Non-pigmented ciliary epithelial cell (primary cell): ENCODE data around the gene IL21R.
A peak's percentile ranks its signal among the peaks of the same experiment; 100 is the strongest.

Experiments
- DNase-seq: peaks from one replicate; pipeline ENCODE4 v3.0.0-alpha.2; 2010; ENCODE audit warnings: low read depth

Gene IL21R

DNA sequence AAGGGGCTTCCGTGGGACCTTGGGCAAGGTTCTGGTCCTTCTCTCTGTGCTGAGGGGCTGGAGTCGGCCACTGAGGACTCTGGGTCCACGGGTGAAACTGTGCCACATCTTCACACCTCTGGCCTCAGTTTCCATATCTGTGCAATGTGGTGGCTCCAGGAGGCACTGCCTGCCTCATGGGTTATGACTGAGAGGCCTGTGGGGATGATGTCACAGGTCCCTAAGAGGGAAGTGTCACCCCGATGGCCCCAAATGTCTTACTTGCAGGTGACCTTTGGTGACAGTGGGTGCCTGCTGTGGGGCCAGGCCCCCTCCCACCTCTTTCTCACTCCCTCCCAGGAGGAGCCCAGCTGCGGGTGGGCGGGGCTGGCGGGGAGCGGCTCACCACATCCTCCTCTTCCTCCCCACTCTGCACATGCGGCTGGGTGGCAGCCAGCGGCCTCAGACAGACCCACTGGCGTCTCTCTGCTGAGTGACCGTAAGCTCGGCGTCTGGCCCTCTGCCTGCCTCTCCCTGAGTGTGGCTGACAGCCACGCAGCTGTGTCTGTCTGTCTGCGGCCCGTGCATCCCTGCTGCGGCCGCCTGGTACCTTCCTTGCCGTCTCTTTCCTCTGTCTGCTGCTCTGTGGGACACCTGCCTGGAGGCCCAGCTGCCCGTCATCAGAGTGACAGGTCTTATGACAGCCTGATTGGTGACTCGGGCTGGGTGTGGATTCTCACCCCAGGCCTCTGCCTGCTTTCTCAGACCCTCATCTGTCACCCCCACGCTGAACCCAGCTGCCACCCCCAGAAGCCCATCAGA lies at the start of gene IL21R:
TSS of gene IL21R (plus strand) at position 407 of the 801 bp plus-strand sequence. CDS start 27,898 bp downstream, outside the sequence.
- no peak for DNase-seq

DNA sequence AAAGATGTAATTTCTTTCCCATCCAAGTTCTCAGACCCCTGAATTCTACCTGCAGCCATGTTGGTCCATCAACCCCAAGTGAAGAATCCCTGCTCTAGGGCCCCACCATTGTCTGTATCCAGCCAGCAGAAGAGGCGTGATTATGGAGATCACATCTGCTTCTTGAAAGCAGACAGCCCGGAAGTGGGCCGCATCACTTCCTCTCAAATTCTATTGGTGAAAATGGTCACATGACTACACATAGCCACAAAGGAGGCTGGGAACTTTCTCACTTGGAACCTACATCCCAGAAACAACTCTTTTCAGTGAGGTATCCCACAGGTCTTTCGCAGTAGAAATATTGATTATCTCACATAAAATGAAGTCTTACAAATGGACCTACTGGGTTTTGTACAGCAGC lies 48.1 kb upstream of the IL21R start:
- DNase-seq: no peak

DNA sequence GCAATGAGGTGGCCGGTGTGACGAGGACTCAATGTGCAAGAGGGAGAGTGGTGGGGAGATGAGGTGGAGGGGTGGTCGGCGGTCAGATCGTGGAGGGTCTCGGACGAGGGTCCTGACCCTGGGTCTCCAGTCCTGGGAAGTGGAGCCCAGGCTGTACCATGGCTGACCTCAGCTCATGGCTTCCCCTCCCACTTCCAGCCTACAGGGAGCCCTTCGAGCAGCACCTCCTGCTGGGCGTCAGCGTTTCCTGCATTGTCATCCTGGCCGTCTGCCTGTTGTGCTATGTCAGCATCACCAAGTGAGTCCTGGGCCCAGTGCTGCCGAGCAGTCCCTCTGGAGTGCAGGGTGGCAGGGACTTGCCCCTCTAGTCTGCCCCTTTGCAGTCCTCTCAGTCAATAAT lies 46.4 kb upstream of the IL21R start:
- no peak for DNase-seq

DNA sequence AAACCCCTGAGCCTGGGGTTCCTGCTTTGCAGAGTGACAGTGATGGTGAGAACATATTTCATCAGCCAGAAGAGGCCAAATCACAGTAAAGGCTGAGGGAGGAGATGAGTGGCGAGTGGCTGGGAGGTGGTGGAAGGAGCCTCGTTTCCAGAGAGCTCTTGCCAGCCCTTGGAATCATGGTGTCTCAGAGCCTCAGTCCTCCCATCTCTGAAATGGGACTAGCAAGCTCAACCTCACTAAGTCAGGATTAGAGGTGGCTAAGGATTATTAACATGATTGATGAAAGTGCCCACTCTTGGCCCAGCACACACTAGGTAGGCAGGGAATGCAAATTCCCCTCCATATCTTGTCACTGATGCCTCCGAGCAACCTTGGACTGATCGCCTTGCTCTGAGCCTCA lies 45.2 kb upstream of the IL21R start:
- no peak for DNase-seq

DNA sequence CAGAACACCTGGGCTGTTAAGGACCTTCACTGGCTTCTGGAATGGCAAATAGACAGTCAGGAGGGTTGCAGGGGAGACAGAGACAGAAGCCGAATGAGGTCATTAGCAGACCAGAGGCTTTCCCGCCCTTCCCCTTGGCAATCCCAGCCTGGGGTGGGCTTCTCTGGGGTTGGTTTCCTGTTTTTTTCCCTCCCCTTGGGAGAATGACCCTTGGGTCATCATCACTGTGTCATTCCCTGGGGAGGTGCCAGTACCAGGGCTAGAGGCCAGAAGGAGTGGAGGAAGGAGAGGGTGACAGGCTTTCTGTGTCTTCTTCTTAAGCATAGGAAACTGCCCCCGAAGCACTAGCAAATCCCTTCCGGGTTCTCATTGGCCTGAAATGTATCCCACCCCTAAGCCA lies 42.9 kb upstream of the IL21R start:
- no peak for DNase-seq

DNA sequence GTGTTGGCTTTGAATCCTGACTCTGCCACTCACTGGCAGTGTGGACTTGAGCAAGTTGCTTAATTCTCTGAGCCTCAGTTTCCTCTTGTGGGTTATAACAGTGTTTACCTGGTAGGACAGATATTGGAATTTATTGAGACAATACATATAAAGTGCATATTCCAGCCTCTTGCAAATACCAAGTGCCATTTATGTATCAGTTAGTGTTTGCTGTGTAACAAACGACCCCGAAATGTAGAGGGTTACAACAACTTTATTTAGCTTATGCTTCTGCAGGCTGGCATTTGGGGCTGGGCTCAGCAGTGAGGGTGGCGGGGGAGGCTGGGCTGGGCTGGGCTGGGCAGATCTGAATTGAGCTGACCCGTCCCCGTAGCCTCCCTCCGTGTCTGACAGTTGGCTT lies 42.4 kb upstream of the IL21R start:
- DNase-seq: no peak

DNA sequence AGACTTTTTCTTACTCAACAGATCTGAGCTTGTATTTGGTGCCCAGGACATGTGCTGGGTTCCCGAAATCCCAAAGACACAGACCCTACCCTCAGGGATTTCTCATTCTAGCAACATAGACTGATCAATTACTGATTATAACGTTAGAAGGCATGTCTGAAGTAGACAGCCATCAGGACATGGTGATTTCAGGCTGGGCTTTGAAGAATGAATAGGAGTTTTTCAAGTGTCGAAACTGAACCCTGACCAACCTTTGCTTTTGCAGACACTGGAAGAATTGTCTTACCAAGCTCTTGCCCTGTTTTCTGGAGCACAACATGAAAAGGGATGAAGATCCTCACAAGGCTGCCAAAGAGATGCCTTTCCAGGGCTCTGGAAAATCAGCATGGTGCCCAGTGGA lies 40.0 kb upstream of the IL21R start:
- no peak for DNase-seq

DNA sequence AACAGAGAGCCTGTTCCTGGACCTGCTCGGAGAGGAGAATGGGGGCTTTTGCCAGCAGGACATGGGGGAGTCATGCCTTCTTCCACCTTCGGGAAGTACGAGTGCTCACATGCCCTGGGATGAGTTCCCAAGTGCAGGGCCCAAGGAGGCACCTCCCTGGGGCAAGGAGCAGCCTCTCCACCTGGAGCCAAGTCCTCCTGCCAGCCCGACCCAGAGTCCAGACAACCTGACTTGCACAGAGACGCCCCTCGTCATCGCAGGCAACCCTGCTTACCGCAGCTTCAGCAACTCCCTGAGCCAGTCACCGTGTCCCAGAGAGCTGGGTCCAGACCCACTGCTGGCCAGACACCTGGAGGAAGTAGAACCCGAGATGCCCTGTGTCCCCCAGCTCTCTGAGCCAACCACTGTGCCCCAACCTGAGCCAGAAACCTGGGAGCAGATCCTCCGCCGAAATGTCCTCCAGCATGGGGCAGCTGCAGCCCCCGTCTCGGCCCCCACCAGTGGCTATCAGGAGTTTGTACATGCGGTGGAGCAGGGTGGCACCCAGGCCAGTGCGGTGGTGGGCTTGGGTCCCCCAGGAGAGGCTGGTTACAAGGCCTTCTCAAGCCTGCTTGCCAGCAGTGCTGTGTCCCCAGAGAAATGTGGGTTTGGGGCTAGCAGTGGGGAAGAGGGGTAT lies 39.3 kb upstream of the IL21R start:
- no peak for DNase-seq

DNA sequence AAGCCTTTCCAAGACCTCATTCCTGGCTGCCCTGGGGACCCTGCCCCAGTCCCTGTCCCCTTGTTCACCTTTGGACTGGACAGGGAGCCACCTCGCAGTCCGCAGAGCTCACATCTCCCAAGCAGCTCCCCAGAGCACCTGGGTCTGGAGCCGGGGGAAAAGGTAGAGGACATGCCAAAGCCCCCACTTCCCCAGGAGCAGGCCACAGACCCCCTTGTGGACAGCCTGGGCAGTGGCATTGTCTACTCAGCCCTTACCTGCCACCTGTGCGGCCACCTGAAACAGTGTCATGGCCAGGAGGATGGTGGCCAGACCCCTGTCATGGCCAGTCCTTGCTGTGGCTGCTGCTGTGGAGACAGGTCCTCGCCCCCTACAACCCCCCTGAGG lies 38.7 kb upstream of the IL21R start:
- no peak for DNase-seq

DNA sequence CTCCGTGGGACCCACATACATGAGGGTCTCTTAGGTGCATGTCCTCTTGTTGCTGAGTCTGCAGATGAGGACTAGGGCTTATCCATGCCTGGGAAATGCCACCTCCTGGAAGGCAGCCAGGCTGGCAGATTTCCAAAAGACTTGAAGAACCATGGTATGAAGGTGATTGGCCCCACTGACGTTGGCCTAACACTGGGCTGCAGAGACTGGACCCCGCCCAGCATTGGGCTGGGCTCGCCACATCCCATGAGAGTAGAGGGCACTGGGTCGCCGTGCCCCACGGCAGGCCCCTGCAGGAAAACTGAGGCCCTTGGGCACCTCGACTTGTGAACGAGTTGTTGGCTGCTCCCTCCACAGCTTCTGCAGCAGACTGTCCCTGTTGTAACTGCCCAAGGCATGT lies 38.2 kb upstream of the IL21R start:
- DNase-seq: no peak

DNA sequence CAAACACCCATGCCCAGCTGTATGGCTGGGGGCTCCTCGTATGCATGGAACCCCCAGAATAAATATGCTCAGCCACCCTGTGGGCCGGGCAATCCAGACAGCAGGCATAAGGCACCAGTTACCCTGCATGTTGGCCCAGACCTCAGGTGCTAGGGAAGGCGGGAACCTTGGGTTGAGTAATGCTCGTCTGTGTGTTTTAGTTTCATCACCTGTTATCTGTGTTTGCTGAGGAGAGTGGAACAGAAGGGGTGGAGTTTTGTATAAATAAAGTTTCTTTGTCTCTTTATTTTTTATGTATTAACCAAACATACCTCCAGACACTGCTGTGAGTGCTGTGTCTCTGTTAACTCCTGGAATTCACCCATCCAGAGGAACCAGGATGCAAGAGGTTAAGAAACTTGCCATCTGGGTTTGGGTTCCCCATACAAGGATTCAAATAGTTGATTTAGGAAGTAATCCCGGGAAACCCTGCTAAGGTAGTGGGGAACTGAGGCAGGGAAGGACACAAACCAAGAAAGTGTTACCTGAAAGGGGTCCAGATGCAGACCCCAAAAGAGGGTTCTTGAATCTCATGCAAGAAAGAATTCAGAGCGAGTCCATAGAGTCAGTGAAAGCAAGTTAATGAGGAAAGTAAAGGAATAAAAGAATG lies 37.4 kb upstream of the IL21R start:
- no peak for DNase-seq

DNA sequence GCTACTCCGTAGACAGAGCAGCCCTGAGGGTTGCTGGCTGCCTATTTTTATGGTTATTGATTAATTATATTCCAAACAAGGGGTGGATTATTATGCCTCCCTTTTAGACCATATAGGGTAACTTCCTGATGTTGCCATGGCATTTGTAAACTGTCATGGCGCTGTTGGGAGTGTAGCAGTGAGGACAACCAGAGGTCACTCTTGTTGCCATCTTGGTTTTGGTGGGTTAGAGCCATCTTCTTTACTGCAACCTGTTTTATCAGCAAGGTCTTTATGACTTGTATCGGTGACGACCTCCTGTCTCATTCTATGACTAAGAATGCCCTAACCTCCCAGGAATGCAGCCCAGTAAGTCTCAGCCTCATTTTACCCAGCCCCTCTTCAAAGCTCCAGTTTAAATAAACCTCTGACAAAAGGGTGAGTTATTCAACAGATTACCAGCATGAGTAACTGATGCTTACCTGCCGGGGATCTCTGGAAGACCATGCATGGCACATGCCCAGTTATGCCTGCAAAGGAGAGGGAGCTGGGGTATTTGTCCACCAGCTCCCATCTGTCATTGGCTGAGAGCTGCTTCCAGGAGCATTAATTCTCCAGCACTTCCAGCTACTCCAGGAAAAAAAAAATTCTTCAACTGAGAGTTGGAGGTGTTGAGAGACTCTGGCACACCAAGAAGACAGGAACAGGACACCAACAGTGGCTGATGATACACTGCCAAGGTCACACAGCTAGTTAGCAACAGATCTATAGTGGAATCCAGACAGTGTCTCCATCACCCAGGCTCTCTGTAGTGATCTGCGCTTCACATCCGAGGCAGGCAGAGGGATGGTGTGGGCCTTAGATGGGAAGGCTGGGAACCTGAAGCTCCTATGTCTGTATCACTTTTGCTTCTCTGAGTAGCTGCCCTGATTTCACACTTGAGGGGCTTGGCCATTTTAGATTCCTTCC lies 36.6 kb upstream of the IL21R start:
- DNase-seq: peak; percentile 47

DNA sequence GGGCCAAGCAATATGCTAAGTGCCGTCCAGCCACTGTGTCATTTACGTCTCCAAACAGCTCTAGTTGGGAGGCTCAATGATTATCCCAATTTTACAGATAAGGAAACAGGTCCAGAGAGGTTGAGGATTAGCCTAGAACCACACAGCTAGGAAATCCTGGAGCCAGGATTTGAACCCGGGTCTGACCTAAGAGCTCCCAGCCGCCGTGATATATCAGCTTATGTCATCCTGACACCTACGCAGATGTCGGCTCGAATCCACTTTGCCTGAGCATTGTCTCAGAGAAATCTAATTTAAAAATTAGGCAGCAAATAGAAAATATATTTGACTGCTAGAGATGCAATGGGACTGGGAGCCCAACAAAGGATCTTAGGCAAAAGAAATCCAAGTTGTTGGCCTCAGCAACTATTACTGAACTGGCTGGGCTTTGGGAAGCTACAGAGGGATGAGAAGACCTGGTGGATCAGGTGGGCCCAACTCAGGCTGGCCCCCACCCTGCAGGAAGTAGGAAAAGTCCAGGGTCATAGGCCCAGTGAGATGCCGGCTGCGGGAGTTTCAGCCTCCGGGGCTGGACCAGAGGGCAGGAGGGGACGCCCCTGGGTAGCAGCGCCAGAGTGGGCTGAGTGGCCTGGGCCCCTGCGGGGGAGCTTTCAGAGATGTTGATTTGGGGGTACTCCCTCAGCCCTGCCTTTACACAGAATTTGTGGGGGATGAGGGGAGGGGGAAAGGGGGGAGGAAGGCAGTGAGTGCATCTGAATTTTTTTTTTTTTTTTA lies 35.1 kb upstream of the IL21R start:
- no peak for DNase-seq

DNA sequence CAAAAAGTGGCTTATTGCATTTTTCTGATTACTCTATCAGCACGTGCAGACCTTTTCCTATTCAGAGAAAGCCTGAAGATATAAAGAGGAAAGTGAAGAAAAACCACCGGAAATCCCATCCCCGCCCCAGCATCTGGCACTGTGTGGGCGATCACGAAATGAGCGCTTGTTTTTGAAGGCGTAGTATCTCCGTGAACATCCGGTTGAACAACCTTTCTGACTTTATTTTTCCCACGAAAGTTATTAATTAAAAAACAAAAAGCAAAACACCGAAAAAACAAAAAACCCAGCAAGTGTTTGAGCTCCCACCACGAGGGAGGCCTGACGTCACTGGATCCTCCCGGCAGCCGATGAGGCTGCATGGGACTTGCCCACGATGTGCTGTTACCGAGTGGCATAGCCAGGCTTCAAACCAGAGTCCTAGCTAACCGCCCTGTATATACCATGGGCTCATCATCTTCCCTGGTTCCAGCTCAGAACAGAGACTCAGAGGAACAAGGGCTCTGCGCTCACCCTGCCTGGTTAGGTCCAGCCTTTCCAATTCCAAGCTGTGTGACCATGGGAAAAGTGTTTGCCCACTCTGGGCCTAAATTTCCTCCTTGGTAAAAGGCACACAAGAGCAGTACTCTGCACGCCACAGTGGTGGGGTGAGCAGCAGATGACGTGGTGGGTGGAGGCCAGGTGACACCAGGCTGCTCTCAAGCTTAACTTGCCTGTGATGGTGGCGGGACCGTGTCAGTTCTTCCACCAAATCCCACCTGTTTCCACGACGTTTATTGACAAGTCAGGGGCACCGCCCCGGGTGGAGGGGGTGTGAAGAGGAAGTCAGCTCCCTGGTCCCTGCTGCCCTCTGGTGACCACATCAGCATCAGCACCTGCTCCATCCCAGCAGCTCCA lies 34.3 kb upstream of the IL21R start:
- DNase-seq: peak; percentile 32

DNA sequence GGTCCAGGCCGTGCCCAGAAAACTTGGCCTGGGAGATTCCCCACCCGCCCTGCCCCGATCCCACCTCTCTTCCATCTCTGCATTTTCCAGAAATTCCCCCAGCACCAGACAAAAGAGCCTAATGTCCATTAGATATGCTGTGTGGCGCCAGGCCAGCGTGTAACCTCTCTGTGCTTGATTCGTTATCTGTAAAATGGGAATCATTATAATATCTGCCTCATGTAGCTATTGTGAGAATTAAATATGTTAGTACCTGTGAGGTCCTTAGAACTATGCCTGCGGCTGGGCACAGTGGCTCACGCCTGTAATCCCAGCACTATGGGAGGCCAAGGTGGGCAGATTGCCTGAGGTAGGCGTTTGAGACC lies 33.6 kb upstream of the IL21R start:
- no peak for DNase-seq

DNA sequence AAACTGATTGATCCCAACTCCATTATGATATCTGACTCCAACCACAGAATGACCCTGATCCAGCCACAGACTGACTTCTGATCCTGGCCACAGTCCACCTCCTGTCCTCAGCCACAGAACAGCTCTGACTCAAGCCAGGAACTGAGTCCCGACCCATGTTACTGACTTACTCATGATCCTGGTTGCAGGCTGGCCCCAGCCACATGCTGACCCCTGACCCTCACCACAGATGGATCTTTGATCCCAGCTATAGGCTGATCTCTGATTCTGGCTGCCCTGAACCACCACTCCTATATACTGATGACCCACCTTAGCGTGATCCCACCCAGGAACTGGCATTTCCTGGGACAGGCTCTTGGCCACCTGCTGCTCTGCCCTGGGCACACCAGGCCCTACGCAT lies 32.2 kb upstream of the IL21R start:
- no peak for DNase-seq

DNA sequence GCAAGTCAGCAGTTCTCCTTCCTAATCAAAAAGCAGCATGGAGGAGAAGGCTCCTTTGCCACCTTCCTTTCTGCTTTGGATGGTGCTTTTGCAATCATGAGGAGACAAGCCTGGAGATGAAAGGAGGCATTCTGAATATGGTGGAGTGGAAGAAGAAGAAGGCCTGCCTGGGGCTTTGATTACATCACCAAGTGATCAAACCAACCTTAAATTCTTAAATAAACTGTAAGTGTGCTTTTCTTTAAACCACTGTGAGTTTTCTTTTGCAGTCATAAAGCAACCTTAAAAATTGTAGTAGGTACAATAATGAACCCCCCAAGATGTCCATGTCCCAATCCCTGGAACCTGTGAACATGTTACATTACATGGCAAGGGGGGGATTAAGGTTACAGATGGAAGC lies 31.7 kb upstream of the IL21R start:
- DNase-seq: no peak

DNA sequence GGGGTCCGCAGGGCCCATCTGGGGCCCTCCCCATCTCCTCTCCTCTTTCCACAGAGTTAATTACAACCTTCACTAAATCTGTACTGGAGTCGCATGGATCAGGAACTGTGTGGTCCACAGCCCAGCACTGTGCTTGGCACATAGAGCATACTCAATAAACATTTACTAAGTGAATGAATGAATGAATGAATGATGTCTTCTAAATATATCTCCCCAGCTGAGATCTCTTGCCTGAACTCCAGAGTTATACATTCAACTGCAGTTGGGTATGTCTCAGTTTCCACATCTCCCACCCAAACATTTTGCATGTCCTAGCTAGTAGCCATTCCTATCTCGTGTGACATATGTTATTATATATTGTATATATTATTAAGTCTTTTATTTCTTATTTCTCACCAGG lies 28.7 kb upstream of the IL21R start:
- DNase-seq: no peak

DNA sequence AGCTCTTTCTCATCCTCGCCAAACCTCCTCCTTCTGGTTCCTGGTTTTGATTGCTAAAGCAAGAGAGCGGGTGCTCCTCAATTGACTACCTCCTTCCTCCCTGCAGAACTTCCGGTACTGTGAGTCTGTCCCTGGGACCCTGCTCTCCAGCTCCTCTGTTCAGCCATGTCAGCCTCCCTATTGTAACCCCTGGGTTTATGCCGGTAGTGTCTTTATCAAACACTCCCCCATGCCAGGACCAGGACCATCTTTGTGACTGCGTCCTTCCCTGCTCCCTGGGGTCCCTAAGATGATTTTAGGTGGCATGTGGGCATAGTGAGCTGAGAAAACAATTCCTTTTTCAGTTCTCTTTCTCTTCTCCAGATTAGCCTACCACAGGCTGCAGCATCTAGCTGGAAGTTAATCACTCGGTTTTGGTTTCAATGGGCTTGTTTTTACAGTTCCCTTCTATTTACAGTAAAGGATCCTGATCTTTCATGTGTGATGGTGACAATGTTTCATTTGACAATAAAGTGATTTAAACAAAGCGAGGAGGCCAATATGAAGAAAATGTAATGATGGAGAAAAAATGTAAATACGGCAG lies 27.7 kb upstream of the IL21R start:
- DNase-seq: no peak

DNA sequence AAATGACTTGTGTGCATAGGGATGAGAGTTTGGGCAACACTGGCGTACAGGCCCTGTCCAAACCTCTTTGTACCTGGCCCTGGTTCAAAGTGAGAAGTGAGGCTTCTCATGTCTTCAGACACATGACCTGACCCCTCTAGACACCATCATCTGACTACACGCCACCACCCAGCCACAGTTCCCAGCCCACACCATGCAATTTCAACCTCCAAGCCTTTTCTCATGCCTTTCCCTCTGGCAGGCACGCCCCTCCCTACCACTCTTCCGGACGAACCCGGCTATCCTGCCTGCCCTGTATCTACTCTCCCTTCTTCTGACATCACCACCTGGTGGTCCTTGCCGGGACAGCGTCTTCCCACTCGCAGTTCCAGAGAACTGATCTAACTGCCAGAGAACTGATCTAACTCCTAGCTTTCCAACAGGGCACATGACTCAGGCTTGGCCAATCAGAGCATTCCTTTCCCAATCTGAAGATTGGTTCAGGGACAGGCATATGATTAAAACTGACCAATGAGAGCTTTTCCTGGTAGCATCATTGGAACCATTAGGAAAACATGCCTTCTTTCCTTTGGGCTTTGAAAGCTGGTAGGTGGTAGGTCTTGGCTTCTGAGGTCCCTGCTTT lies 27.1 kb upstream of the IL21R start:
- DNase-seq: peak; percentile 74
